H1 (cell line): Measurements from ENCODE around the gene VSX1. TPM values are rescaled to one million over a fixed set of nuclear protein-coding genes. Genes with fewer than 3 reads are reported as not detected.

Source experiments
- CTCF ChIA-PET: fragments of 300-600 bp; sonication (Branson Sonifier 250); formaldehyde crosslinking; loops from one replicate; lab custom pipeline; 2021; ENCODE audit not compliant: partially characterized antibody; lab: Charles Lee
- POLR2A ChIA-PET: fragments of 300-600 bp; sonication (Branson Sonifier 250); formaldehyde crosslinking; loops from one replicate; lab custom pipeline; 2021; ENCODE audit warnings: inconsistent platforms; ENCODE audit not compliant: partially characterized antibody; lab: Charles Lee
- DNase-seq, 2 experiments: peaks; one replicate each; pipeline versions ENCODE4 v3.0.0 to v3.0.0-alpha.2; 2010 to 2022; ENCODE audit warnings: low spot score in 2 of 2, low read depth in 1 of 2, mixed read lengths in 1 of 2
- FAIRE-seq: peaks from 2 replicates; lab custom pipeline; 2011; peaks lifted over from hg19 to GRCh38; lab: Jason Lieb, UNC
- H2AFZ ChIP-seq: 2 replicates; pipeline ENCODE4 v1.8.1; 2012; ENCODE audit warnings: low read length, inconsistent platforms
- H2AK5ac ChIP-seq: 2 replicates; pipeline ENCODE4 v1.6.1; 2013; ENCODE audit warnings: low read depth, low read length
- H2BK120ac ChIP-seq: replicated peaks from 2 replicates; pipeline ENCODE3; 2013; ENCODE audit warnings: low read depth, low read length, inconsistent platforms
- H2BK12ac ChIP-seq: 2 replicates; pipeline ENCODE4 v1.6.1; 2013; ENCODE audit warnings: low read depth, low read length
- H2BK15ac ChIP-seq: 2 replicates; pipeline ENCODE4 v1.6.1; 2013; ENCODE audit warnings: low read length
- H2BK20ac ChIP-seq: 2 replicates; pipeline ENCODE4 v1.6.1; 2013; ENCODE audit warnings: low read length
- H2BK5ac ChIP-seq: 2 replicates; pipeline ENCODE4 v1.6.1; 2013; ENCODE audit warnings: low read depth, low read length
- H3K14ac ChIP-seq: 2 replicates; pipeline ENCODE4 v1.6.1; 2013; ENCODE audit warnings: inconsistent platforms; ENCODE audit not compliant: insufficient read length
- H3K18ac ChIP-seq: 2 replicates; pipeline ENCODE4 v1.6.1; 2013; ENCODE audit warnings: low read length; ENCODE audit errors: extremely low read depth
- H3K23ac ChIP-seq: 2 replicates; pipeline ENCODE4 v1.6.1; 2013; ENCODE audit warnings: inconsistent platforms; ENCODE audit not compliant: insufficient read length
- H3K23me2 ChIP-seq: 2 replicates; pipeline ENCODE4 v1.6.1; 2013; ENCODE audit warnings: low read depth, low read length
- H3K27ac ChIP-seq: 2 replicates; pipeline ENCODE4 v1.6.1; 2011; ENCODE audit warnings: low read depth, low read length, inconsistent platforms
- H3K27me3 ChIP-seq, 4 experiments: replicated peaks in 1 of 4; 1 replicate in 1 of 4; 2 replicates in 3 of 4; pipeline versions ENCODE4 v1.6.1 to v1.8.1; 2011 to 2013; ENCODE audit warnings: low read length in 3 of 4, mild to moderate bottlenecking in 3 of 4, inconsistent platforms in 2 of 4, mixed read lengths in 2 of 4, moderate library complexity in 1 of 4; ENCODE audit not compliant: control insufficient read depth in 3 of 4, insufficient read depth in 3 of 4; ENCODE audit errors: extremely low read depth in 1 of 4
- H3K36me3 ChIP-seq, 4 experiments: 2 replicates each; pipeline versions ENCODE4 v1.6.1 to v1.8.1; 2011 to 2013; ENCODE audit warnings: mild to moderate bottlenecking in 4 of 4, low read length in 3 of 4, moderate library complexity in 2 of 4, control low read depth in 1 of 4, inconsistent platforms in 1 of 4; ENCODE audit not compliant: insufficient read depth in 4 of 4, control insufficient read depth in 2 of 4
- H3K4ac ChIP-seq: replicated peaks from 2 replicates; pipeline ENCODE3; 2013; ENCODE audit warnings: low read length, low read depth, mixed read lengths, inconsistent platforms; ENCODE audit not compliant: insufficient read length
- H3K4me1 ChIP-seq, 4 experiments: replicated peaks in 1 of 4; 1 replicate in 1 of 4; 2 replicates in 3 of 4; pipeline versions ENCODE4 v1.6.1 to v1.8.1; 2011 to 2013; ENCODE audit warnings: low read length in 3 of 4, inconsistent platforms in 2 of 4, mixed read lengths in 1 of 4; ENCODE audit not compliant: insufficient read depth in 4 of 4, control insufficient read depth in 3 of 4
- H3K4me2 ChIP-seq, 2 experiments: 2 replicates each; pipeline versions ENCODE4 v1.6.1 to v1.8.1; 2011 to 2013; ENCODE audit warnings: low read depth in 2 of 2, low read length in 2 of 2, control low read depth in 1 of 2, inconsistent platforms in 1 of 2, mild to moderate bottlenecking in 1 of 2; ENCODE audit not compliant: insufficient read depth in 1 of 2
- H3K4me3 ChIP-seq, 4 experiments: fragments of 200-600, 300-600 bp in 1 of 4; sonication (generic), shearing (Covaris generic), sonication (Bioruptor Twin) in 1 of 4; 2 replicates each; pipeline versions ENCODE4 v1.5.1 to v1.8.1; 2011 to 2016; ENCODE audit warnings: low read length in 4 of 4, low read depth in 3 of 4, control low read depth in 2 of 4, inconsistent platforms in 2 of 4, mild to moderate bottlenecking in 2 of 4, mixed read lengths in 1 of 4, moderate library complexity in 1 of 4; ENCODE audit not compliant: insufficient read depth in 2 of 4; ENCODE audit errors: extremely low read depth in 1 of 4
- H3K56ac ChIP-seq: replicated peaks from 2 replicates; pipeline ENCODE3; 2013; ENCODE audit warnings: low read depth, mild to moderate bottlenecking, mixed read lengths, low read length, inconsistent platforms; ENCODE audit not compliant: insufficient read length
- H3K79me1 ChIP-seq: 2 replicates; pipeline ENCODE4 v1.6.1; 2013; ENCODE audit warnings: low read depth, low read length, control low read depth
- H3K79me2 ChIP-seq, 2 experiments: 2 replicates each; pipeline versions ENCODE4 v1.6.1 to v1.8.1; 2012 to 2013; ENCODE audit warnings: low read length in 2 of 2, mild to moderate bottlenecking in 2 of 2, inconsistent platforms in 1 of 2; ENCODE audit not compliant: insufficient read depth in 2 of 2, control insufficient read depth in 1 of 2
- H3K9ac ChIP-seq, 4 experiments: replicated peaks in 1 of 4; 1 replicate in 1 of 4; 2 replicates in 3 of 4; pipeline versions ENCODE4 v1.6.1 to v1.8.1; 2011 to 2013; ENCODE audit warnings: low read depth in 3 of 4, low read length in 3 of 4, control low read depth in 2 of 4, mild to moderate bottlenecking in 2 of 4, moderate library complexity in 2 of 4, inconsistent platforms in 1 of 4; ENCODE audit errors: extremely low read depth in 1 of 4
- H3K9me3 ChIP-seq, 2 experiments: 2 replicates each; pipeline versions ENCODE4 v1.6.1 to v1.8.1; 2012 to 2013; ENCODE audit warnings: mild to moderate bottlenecking in 2 of 2, moderate library complexity in 2 of 2, control low read depth in 1 of 2, inconsistent platforms in 1 of 2, low read depth in 1 of 2, low read length in 1 of 2, mixed read lengths in 1 of 2; ENCODE audit not compliant: insufficient read depth in 2 of 2
- H4K20me1 ChIP-seq, 2 experiments: replicated peaks in 1 of 2; 2 replicates each; pipeline versions ENCODE3 to v1.8.1; 2011 to 2013; ENCODE audit warnings: inconsistent platforms in 2 of 2, low read length in 2 of 2, mild to moderate bottlenecking in 1 of 2; ENCODE audit not compliant: insufficient read depth in 2 of 2, control insufficient read depth in 1 of 2
- H4K5ac ChIP-seq: 2 replicates; pipeline ENCODE4 v1.6.1; 2013; ENCODE audit warnings: low read length, low read depth, mixed read lengths, inconsistent platforms; ENCODE audit not compliant: insufficient read length
- H4K8ac ChIP-seq: 2 replicates; pipeline ENCODE4 v1.8.0; 2013; ENCODE audit warnings: mild to moderate bottlenecking, moderate library complexity, low read length, inconsistent platforms; ENCODE audit not compliant: insufficient read depth; ENCODE audit errors: extremely low read depth
- H4K91ac ChIP-seq: replicated peaks from 2 replicates; pipeline ENCODE3; 2013; ENCODE audit warnings: low read length, mixed read lengths, inconsistent platforms; ENCODE audit not compliant: insufficient read length
- ASH2L ChIP-seq: fragments of 200-600, 300-600 bp; sonication (generic); IDR thresholded peaks from one replicate; pipeline ENCODE4 v1.7.1; 2017; ENCODE audit warnings: low read length
- ATF2 ChIP-seq: IDR thresholded peaks from 2 replicates; pipeline ENCODE4 v1.6.1; 2012; ENCODE audit warnings: low read length, inconsistent platforms
- BACH1 ChIP-seq: IDR thresholded peaks from 2 replicates; pipeline ENCODE4 v1.6.1; 2012; ENCODE audit warnings: low read length, improper control_type of control experiment
- CBX8 ChIP-seq: fragments of 300-800, 300-1000 bp; sonication (generic); IDR thresholded peaks from 2 replicates; pipeline ENCODE4 v1.7.1; 2016; ENCODE audit warnings: low read depth, low read length, borderline replicate concordance
- CHD2 ChIP-seq: IDR thresholded peaks from 2 replicates; pipeline ENCODE4 v1.6.1; 2012; ENCODE audit warnings: low read length, improper control_type of control experiment
- NANOG ChIP-seq: IDR thresholded peaks from 2 replicates; pipeline ENCODE4 v1.6.1; 2011; ENCODE audit warnings: low read length, low read depth, mild to moderate bottlenecking, inconsistent platforms; ENCODE audit not compliant: insufficient read depth, poor library complexity, severe bottlenecking
- PHF8 ChIP-seq: fragments of 200-600 bp; sonication (generic); conservative IDR thresholded peaks from 2 replicates; pipeline ENCODE4 v1.7.1; 2012; ENCODE audit warnings: low read depth, mild to moderate bottlenecking, inconsistent platforms, low read length, moderate library complexity
- SP4 ChIP-seq: IDR thresholded peaks from 2 replicates; pipeline ENCODE4 v1.6.1; 2012; ENCODE audit warnings: low read length, inconsistent platforms
- WGBS, 2 experiments: shearing (Covaris generic) in 1 of 2; methylation state at CpG; one replicate each; pipeline versions ENCODE4 v1.1.6 to v1.1.7; 2013 to 2015; ENCODE audit warnings: low lambda C conversion rate in 2 of 2, mixed read lengths in 2 of 2, inconsistent platforms in 1 of 2, low coverage in 1 of 2, missing lambda C conversion rate in 1 of 2; ENCODE audit not compliant: insufficient replicate concordance in 2 of 2, insufficient coverage in 1 of 2, insufficient read length in 1 of 2; ENCODE audit errors: extremely low coverage in 1 of 2, missing lambda C conversion rate in 1 of 2; 5-methylcytosine and 5-hydroxymethylcytosine counted together
- polyA plus RNA-seq, 7 experiments: library from polyadenylated mRNA; depleted of rRNA in 3 of 7; stranded (reverse) in 5 of 7; unstranded in 2 of 7; fragments of >200 nt in 5 of 7; fragments of 200-250 nt in 2 of 7; gene quantifications; 1 replicate in 5 of 7; 2 replicates in 1 of 7; 4 replicates in 1 of 7; pipeline versions ENCODE4 v1.2.1 to v1.2.3, GENCODE V29; 2011 to 2013; ENCODE audit warnings: missing spikeins in 2 of 7, mixed read lengths in 2 of 7
- total RNA-seq: library from RNA; stranded (reverse); fragmentation: NEBNext Ultra II Directional; extraction: Animal tissue kit (Norgen Biotek cat#: 25700); gene quantifications from 2 replicates; pipeline ENCODE4 v1.2.1, GENCODE V29; 2021
- TF ChIP-seq, protein P1 (sequence below): IDR thresholded peaks from 2 replicates; pipeline ENCODE4 v1.6.1; 2011; ENCODE audit warnings: low read length, improper control_type of control experiment

VSX1 gene
- total and polyA plus RNA-seq, 2 of the 8 experiments (the other 6 are each of a cell fraction or from before 2014, with no cell fraction given), result 0.14 TPM; not detected in 1

- H3K79me2 ChIP-seq, result no peaks in the 10 kb centered on the region
- CTCF ChIA-PET, result interaction anchor here (1.0 to 2.0 kb wide), 6 partner anchors 8 to 109 kb away, joined by 3 to 8 read pairs (median 4); partner anchors contain the start of gene ENTPD6
- H4K20me1 ChIP-seq, result peaks cover 2 to 4% of the 10 kb centered on the region in 2 experiments
- peaks cover 9% of the 10 kb centered on the region; the same call in 1 of the 2 replicates for H3K23me2 ChIP-seq
- no peak overlapping the region for H4K91ac ChIP-seq
- H2BK20ac ChIP-seq, result no peak overlapping the region
- peaks cover 0 to 12% (median 5%) of the 10 kb centered on the region in 4 experiments; a peak in 5 of 7 replicates for H3K4me1 ChIP-seq
- no peak overlapping the region for H3K14ac ChIP-seq
- H3K56ac ChIP-seq, result no peak overlapping the region
- peaks cover 55 to 73% (median 64%) of the 10 kb centered on the region in 4 experiments for H3K27me3 ChIP-seq
- POLR2A ChIA-PET, result interaction anchor here (0.6 kb wide), 1 partner anchor 88 kb away, joined by 3 read pairs; no protein-coding TSS in a partner anchor
- no peaks in the 10 kb centered on the region for H3K9me3 ChIP-seq
- H3K79me1 ChIP-seq, result no peaks in the 10 kb centered on the region
- no peak overlapping the region; a peak in 1 of 4 replicates for H3K4me2 ChIP-seq
- H3K4ac ChIP-seq, result no peak overlapping the region
- no peak for DNase-seq
- no peak overlapping the region for H3K9ac ChIP-seq
- no peak overlapping the region for H2BK5ac ChIP-seq
- no peak overlapping the region for H3K23ac ChIP-seq
- no peak overlapping the region for H4K8ac ChIP-seq
- no peak overlapping the region for H2AFZ ChIP-seq
- FAIRE-seq, result no peak
- H2BK15ac ChIP-seq, result no peak overlapping the region
- no peak overlapping the region for H3K18ac ChIP-seq
- no peak overlapping the region for H3K27ac ChIP-seq
- no peak overlapping the region for H2AK5ac ChIP-seq
- H3K36me3 ChIP-seq, result no peaks in the 10 kb centered on the region; a peak in 1 of 8 replicates
- no peak overlapping the region for H2BK120ac ChIP-seq
- H4K5ac ChIP-seq, result no peak overlapping the region
- H3K4me3 ChIP-seq, result no peak overlapping the region
- WGBS, 2 experiments, result 76% methylated on average over 10 of the region's 10 CpGs; no CpG with 5 or more reads in 1 of the 2 experiments
- H2BK12ac ChIP-seq, result no peak overlapping the region
- TF ChIP-seq ATF2 (no peak), CHD2 (no peak), SP4 (no peak), BACH1 (no peak), PHF8 (no peak), CBX8 (no peak), NANOG (no peak), ASH2L (no peak)
- TF ChIP-seq, protein P1, sequence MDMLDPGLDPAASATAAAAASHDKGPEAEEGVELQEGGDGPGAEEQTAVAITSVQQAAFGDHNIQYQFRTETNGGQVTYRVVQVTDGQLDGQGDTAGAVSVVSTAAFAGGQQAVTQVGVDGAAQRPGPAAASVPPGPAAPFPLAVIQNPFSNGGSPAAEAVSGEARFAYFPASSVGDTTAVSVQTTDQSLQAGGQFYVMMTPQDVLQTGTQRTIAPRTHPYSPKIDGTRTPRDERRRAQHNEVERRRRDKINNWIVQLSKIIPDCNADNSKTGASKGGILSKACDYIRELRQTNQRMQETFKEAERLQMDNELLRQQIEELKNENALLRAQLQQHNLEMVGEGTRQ, result no peak
Observed at GRCh38 chr20:25085756-25086495, 4.0 kb upstream of the VSX1 start.
